Neural cell (in vitro differentiated cells): Measurements from ENCODE around the gene GTF2IRD1. TPM values are rescaled to one million over a fixed set of nuclear protein-coding genes. Genes with fewer than 3 reads are reported as not detected.

Experiments used
- H2AFZ ChIP-seq: fragments of 200-600, 300-800 bp; sonication (generic), shearing (Covaris generic); 2 replicates; pipeline ENCODE4 v1.6.0; 2014; ENCODE audit warnings: low read depth, mild to moderate bottlenecking, antibody characterized with exemption, low read length, moderate library complexity
- H3F3A ChIP-seq: fragments of 200-600 bp; shearing (Covaris generic); 2 replicates; pipeline ENCODE4 v1.6.1; 2016; ENCODE audit warnings: mild to moderate bottlenecking, moderate library complexity, mixed read lengths, antibody characterized with exemption, low read length; ENCODE audit not compliant: insufficient read depth, poor library complexity, severe bottlenecking
- H3K27ac ChIP-seq: fragments of 200-600, 300-800 bp; sonication (generic), shearing (Covaris generic); 2 replicates; pipeline ENCODE4 v1.5.1; 2014; ENCODE audit warnings: mild to moderate bottlenecking, low read length, moderate library complexity
- H3K27me3 ChIP-seq: fragments of 300-800, 200-600 bp; sonication (generic), shearing (Covaris generic); 2 replicates; pipeline ENCODE4 v1.6.0; 2014; ENCODE audit warnings: mild to moderate bottlenecking, low read depth, low read length, moderate library complexity; ENCODE audit not compliant: insufficient read depth
- H3K36me3 ChIP-seq: fragments of 300-800, 200-600 bp; sonication (generic), shearing (Covaris generic); 2 replicates; pipeline ENCODE4 v1.5.1; 2014; ENCODE audit warnings: mild to moderate bottlenecking, antibody characterized with exemption, low read length, moderate library complexity; ENCODE audit not compliant: insufficient read depth
- H3K4me2 ChIP-seq: fragments of 300-800, 200-600 bp; sonication (generic), shearing (Covaris generic); 2 replicates; pipeline ENCODE4 v1.6.0; 2014; ENCODE audit warnings: mild to moderate bottlenecking, low read length
- H3K4me3 ChIP-seq: fragments of 300-800, 200-600 bp; sonication (generic), shearing (Covaris generic); 2 replicates; pipeline ENCODE4 v1.5.1; 2014; ENCODE audit warnings: mild to moderate bottlenecking, low read length, moderate library complexity
- H3K79me2 ChIP-seq: fragments of 200-600 bp; shearing (Covaris generic); replicated peaks from 2 replicates; pipeline ENCODE4 v1.6.0; 2014; ENCODE audit warnings: mild to moderate bottlenecking, low read length, moderate library complexity; ENCODE audit not compliant: insufficient read depth
- H3K9ac ChIP-seq: fragments of 300-800, 200-600 bp; sonication (generic), shearing (Covaris generic); 2 replicates; pipeline ENCODE4 v1.6.1; 2016; ENCODE audit warnings: mild to moderate bottlenecking, low read length, mixed read lengths
- H3K9me2 ChIP-seq: fragments of 200-600 bp; shearing (Covaris generic); 2 replicates; pipeline ENCODE4 v1.6.1; 2016; ENCODE audit warnings: mild to moderate bottlenecking, low read length, mixed read lengths; ENCODE audit not compliant: insufficient read depth
- H3K9me3 ChIP-seq: fragments of 200-600, 300-800 bp; sonication (generic), shearing (Covaris generic); 2 replicates; pipeline ENCODE4 v1.6.1; 2016; ENCODE audit warnings: mild to moderate bottlenecking, mixed run types, low read length, moderate library complexity, mixed read lengths
- H4K20me1 ChIP-seq: fragments of 200-600 bp; shearing (Covaris generic); 2 replicates; pipeline ENCODE4 v1.6.1; 2016; ENCODE audit warnings: mild to moderate bottlenecking, mixed run types; ENCODE audit not compliant: insufficient read depth
- CTCF ChIP-seq: fragments of 450-650 bp; IDR thresholded peaks from 2 replicates; pipeline ENCODE4 v1.5.1; 2014; ENCODE audit warnings: antibody characterized with exemption, mild to moderate bottlenecking, moderate library complexity; ENCODE audit not compliant: poor library complexity, severe bottlenecking
- EP300 ChIP-seq: fragments of 450-650 bp; conservative IDR thresholded peaks from 2 replicates; pipeline ENCODE4 v1.6.1; 2014; ENCODE audit warnings: antibody characterized with exemption, mild to moderate bottlenecking, moderate library complexity; ENCODE audit not compliant: poor library complexity, severe bottlenecking
- MXI1 ChIP-seq: fragments of 450-650 bp; conservative IDR thresholded peaks from 2 replicates; pipeline ENCODE4 v1.6.1; 2014; ENCODE audit warnings: antibody characterized with exemption, mild to moderate bottlenecking; ENCODE audit not compliant: poor library complexity, severe bottlenecking
- POLR2AphosphoS5 ChIP-seq: IDR thresholded peaks from 2 replicates; pipeline ENCODE4 v1.6.1; 2012
- RAD21 ChIP-seq: fragments of 450-650 bp; conservative IDR thresholded peaks from 2 replicates; pipeline ENCODE4 v1.6.1; 2014; ENCODE audit warnings: antibody characterized with exemption, mild to moderate bottlenecking, moderate library complexity
- REST ChIP-seq: IDR thresholded peaks from 2 replicates; pipeline ENCODE4 v1.6.1; 2012; ENCODE audit warnings: borderline replicate concordance
- SMC3 ChIP-seq: fragments of 450-650 bp; conservative IDR thresholded peaks from 2 replicates; pipeline ENCODE4 v1.6.1; 2014; ENCODE audit warnings: antibody characterized with exemption, mild to moderate bottlenecking, moderate library complexity; ENCODE audit not compliant: poor library complexity
- TAF1 ChIP-seq: IDR thresholded peaks from 2 replicates; pipeline ENCODE4 v1.6.1; 2012; ENCODE audit warnings: low read depth
- polyA plus RNA-seq: library from polyadenylated mRNA; depleted of rRNA; stranded (reverse); fragments of >200 nt; gene quantifications from 2 replicates; pipeline ENCODE4 v1.2.3, GENCODE V29; 2014

GTF2IRD1 gene
- polyA plus RNA-seq, 1 donor from 2014 or later = 31.9 TPM

- no peak overlapping the region for H3K4me3 ChIP-seq
- no peak overlapping the region for H3K4me2 ChIP-seq
- H3F3A ChIP-seq = no peaks in the 10 kb centered on the region
- H3K27me3 ChIP-seq = no peaks in the 10 kb centered on the region
- no peaks in the 10 kb centered on the region for H3K36me3 ChIP-seq
- H3K9ac ChIP-seq = no peak overlapping the region
- H3K79me2 ChIP-seq = no peaks in the 10 kb centered on the region
- no peaks in the 10 kb centered on the region for H3K9me2 ChIP-seq
- no peak overlapping the region for H2AFZ ChIP-seq
- peak overlapping the region; percentile 8 for H3K27ac ChIP-seq
- TF ChIP-seq SMC3 (peak; percentile 16), REST (no peak), RAD21 (no peak)
- H3K9me3 ChIP-seq = no peaks in the 10 kb centered on the region
- H4K20me1 ChIP-seq = no peaks in the 10 kb centered on the region
These were observed 115.9 kb downstream of the GTF2IRD1 start for GRCh38 chr7:74569501-74570075.

GRCh38 chr7:74570533-74571156 lies 116.9 kb downstream of the GTF2IRD1 start:
- TF ChIP-seq SMC3 (no peak), RAD21 (no peak), CTCF (no peak), POLR2AphosphoS5 (no peak)
- Histone ChIP-seq H4K20me1 (no peaks in the 10 kb centered on the region), H3K27me3 (no peaks in the 10 kb centered on the region)

GRCh38 chr7:74572301-74572979 lies 118.7 kb downstream of the GTF2IRD1 start:
- Histone ChIP-seq H3K79me2 (no peaks in the 10 kb centered on the region), H4K20me1 (no peaks in the 10 kb centered on the region), H2AFZ (no peak overlapping the region), H3K9ac (no peak overlapping the region), H3K9me3 (no peaks in the 10 kb centered on the region), H3F3A (no peaks in the 10 kb centered on the region), H3K27ac (no peak overlapping the region), H3K4me3 (no peak overlapping the region), H3K9me2 (no peaks in the 10 kb centered on the region), H3K27me3 (no peaks in the 10 kb centered on the region), H3K4me2 (no peak overlapping the region), H3K36me3 (no peaks in the 10 kb centered on the region)
- TF ChIP-seq POLR2AphosphoS5 (no peak), TAF1 (no peak), REST (no peak), RAD21 (no peak), SMC3 (no peak), EP300 (no peak), CTCF (no peak), MXI1 (no peak)

More at GRCh38 chr7:74570533-74571156, 116.9 kb downstream of the GTF2IRD1 start:
- H3K79me2 ChIP-seq = no peaks in the 10 kb centered on the region
- H3K4me3 ChIP-seq = no peak overlapping the region
- H3K4me2 ChIP-seq = no peak overlapping the region
- no peak overlapping the region for H3K27ac ChIP-seq
- no peaks in the 10 kb centered on the region for H3K9me2 ChIP-seq
- no peak overlapping the region for H3K9ac ChIP-seq
- no peaks in the 10 kb centered on the region for H3K36me3 ChIP-seq
- H3K9me3 ChIP-seq = no peaks in the 10 kb centered on the region
- no peak overlapping the region for H2AFZ ChIP-seq
- no peaks in the 10 kb centered on the region for H3F3A ChIP-seq
